Uterus (tissue), 4 donors: ENCODE data around the gene SRPK2. TPM values are rescaled to one million over a fixed set of nuclear protein-coding genes. Genes with fewer than 3 reads are reported as not detected.

Source experiments
- DNase-seq, 2 donors: peaks; one replicate each; pipeline ENCODE4 v3.0.0-alpha.2; 2019 to 2020
- H3K27ac ChIP-seq, 2 donors: fragments of 200-600 bp; sonication (generic); 1 replicate in 1 of 2; 2 replicates in 1 of 2; pipeline ENCODE4 v1.5.1; 2016 to 2018
- H3K27me3 ChIP-seq, 2 donors: fragments of 200-600 bp; sonication (generic); one replicate each; pipeline ENCODE4 v1.5.1; 2018 to 2019; ENCODE audit warnings: control low read depth in 1 of 2
- H3K36me3 ChIP-seq, 2 donors: fragments of 200-600 bp; sonication (generic); one replicate each; pipeline ENCODE4 v1.5.1; 2019; ENCODE audit warnings: control low read depth in 1 of 2
- H3K4me1 ChIP-seq, 2 donors: fragments of 200-600 bp; sonication (generic); one replicate each; pipeline ENCODE4 v1.5.1; 2018 to 2019; ENCODE audit warnings: control low read depth in 1 of 2
- H3K4me3 ChIP-seq, 2 donors: fragments of 200-600 bp; sonication (generic); 1 replicate in 1 of 2; 2 replicates in 1 of 2; pipeline ENCODE4 v1.5.1; 2018 to 2019; ENCODE audit warnings: mild to moderate bottlenecking in 1 of 2
- H3K9me3 ChIP-seq, 2 donors: fragments of 200-600 bp; sonication (generic); one replicate each; pipeline ENCODE4 v1.5.1; 2019; ENCODE audit warnings: control low read depth in 1 of 2
- POLR2A ChIP-seq, 2 donors: fragments of 450-650 bp; IDR thresholded peaks; one replicate each; pipeline ENCODE4 v1.6.1; 2016; ENCODE audit warnings: antibody characterized with exemption in 2 of 2, mild to moderate bottlenecking in 1 of 2, moderate library complexity in 1 of 2
- intact Hi-C: fragments of 100-400 bp; cut with DNase I; formaldehyde crosslinking; loops from one replicate; pipeline ENCODE4 v1.15.1; 2023; ENCODE audit warnings: low total_unique reads
- total RNA-seq, 4 donors: library from RNA; depleted of rRNA in 3 of 4; stranded (reverse); fragments of >200 nt in 3 of 4; gene quantifications; one replicate each; pipeline versions ENCODE4 v1.1.0 to v1.2.4, GENCODE V29; 2014 to 2023
- TF ChIP-seq, protein P1 (sequence below), 4 experiments: fragments of 200-600 bp in 2 of 4; fragments of 450-650 bp in 2 of 4; sonication (generic) in 2 of 4; IDR thresholded peaks; one replicate each; pipeline ENCODE4 v1.5.1; 2016 to 2019; ENCODE audit warnings: antibody characterized with exemption in 4 of 4, mild to moderate bottlenecking in 2 of 4, moderate library complexity in 1 of 4
- donor health status: DM: yes; HTN: yes; CAD: no.

SRPK2 gene
- total RNA-seq, 4 donors from 2014 or later = 40.0 to 129 (median 76.6) TPM

DNA sequence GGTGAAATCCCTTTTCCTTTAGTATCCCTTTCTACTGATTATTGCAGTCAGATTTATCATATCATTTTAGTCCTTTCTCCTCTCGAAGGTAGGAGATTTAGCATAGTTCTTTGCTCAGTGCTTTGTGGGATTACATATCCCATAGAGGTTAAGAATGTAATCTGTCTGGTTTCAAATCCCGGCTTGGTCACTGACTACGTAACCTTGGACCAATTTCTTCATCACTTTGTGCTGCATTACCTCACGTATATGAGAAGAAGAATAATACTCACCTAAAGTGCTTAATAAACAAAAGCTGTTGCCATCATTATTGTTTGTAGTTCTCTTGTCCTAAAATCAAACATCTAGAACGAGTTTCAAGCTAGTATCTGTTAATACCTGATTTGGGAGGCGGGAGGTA, 300.7 kb downstream of the SRPK2 start:
- H3K36me3 ChIP-seq = no peaks in the 10 kb centered on the region
- TF ChIP-seq POLR2A (IDR thresholded peaks at IDR 0.05) = no peak
- TF ChIP-seq, protein P1, sequence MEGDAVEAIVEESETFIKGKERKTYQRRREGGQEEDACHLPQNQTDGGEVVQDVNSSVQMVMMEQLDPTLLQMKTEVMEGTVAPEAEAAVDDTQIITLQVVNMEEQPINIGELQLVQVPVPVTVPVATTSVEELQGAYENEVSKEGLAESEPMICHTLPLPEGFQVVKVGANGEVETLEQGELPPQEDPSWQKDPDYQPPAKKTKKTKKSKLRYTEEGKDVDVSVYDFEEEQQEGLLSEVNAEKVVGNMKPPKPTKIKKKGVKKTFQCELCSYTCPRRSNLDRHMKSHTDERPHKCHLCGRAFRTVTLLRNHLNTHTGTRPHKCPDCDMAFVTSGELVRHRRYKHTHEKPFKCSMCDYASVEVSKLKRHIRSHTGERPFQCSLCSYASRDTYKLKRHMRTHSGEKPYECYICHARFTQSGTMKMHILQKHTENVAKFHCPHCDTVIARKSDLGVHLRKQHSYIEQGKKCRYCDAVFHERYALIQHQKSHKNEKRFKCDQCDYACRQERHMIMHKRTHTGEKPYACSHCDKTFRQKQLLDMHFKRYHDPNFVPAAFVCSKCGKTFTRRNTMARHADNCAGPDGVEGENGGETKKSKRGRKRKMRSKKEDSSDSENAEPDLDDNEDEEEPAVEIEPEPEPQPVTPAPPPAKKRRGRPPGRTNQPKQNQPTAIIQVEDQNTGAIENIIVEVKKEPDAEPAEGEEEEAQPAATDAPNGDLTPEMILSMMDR (IDR thresholded peaks at IDR 0.05) = no peak

DNA sequence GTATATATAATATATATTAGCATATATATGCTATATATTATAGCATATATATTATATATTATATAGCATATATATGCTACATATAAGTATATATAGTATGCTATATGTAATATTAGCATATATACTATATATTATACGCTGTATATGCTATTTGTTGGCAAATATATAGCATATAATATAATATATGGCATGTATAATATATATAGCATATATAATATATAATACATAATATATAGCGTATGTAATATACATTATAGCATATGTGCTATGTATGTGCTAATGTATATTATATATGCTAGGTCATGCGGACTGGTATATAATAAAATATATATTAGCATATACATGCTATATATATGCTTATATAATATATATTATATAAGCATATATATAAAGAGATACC, 301.9 kb downstream of the SRPK2 start:
- Histone ChIP-seq H3K27ac (no peak overlapping the region), H3K27me3 (no peaks in the 10 kb centered on the region), H3K4me1 (no peaks in the 10 kb centered on the region), H3K9me3 (no peaks in the 10 kb centered on the region), H3K36me3 (no peaks in the 10 kb centered on the region), H3K4me3 (no peak overlapping the region)
- intact Hi-C loops = no loop called here
- no peak for DNase-seq
- TF ChIP-seq POLR2A (IDR thresholded peaks at IDR 0.05) = no peak
- TF ChIP-seq, protein P1 (IDR thresholded peaks at IDR 0.05) = no peak

More for the DNA sequence above, 300.7 kb downstream of the SRPK2 start:
- Histone ChIP-seq H3K4me1 (no peaks in the 10 kb centered on the region), H3K27me3 (no peaks in the 10 kb centered on the region), H3K9me3 (no peaks in the 10 kb centered on the region), H3K4me3 (no peak overlapping the region), H3K27ac (no peak overlapping the region)
- DNase-seq = no peak
- intact Hi-C loops = no loop called here

DNA sequence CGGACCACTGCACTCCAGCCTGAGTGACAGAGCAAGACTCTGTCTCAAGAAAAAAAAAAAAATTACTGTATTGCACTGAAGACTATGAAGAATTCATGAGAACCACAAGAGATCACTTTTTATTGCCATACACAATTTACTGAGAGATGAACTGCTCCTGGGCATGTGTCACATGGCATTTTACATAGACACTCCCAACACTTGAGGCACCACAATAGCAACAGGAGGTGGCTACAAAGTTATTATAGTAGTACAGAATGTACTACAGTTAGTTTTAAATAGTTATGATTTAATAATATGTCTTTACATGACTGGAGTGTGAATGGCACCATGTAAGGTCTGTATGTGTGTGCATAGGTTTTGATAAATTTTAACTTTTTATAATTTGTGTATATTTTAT, 304.1 kb downstream of the SRPK2 start:
- intact Hi-C loops = no loop called here
- no peak overlapping the region for H3K4me3 ChIP-seq
- no peak overlapping the region for H3K27ac ChIP-seq
- no peak for DNase-seq
- H3K27me3 ChIP-seq = no peaks in the 10 kb centered on the region
- H3K9me3 ChIP-seq = no peaks in the 10 kb centered on the region
- no peaks in the 10 kb centered on the region for H3K36me3 ChIP-seq
- TF ChIP-seq POLR2A (IDR thresholded peaks at IDR 0.05) = no peak
- TF ChIP-seq, protein P1 (IDR thresholded peaks at IDR 0.05) = no peak
- H3K4me1 ChIP-seq = no peaks in the 10 kb centered on the region

DNA sequence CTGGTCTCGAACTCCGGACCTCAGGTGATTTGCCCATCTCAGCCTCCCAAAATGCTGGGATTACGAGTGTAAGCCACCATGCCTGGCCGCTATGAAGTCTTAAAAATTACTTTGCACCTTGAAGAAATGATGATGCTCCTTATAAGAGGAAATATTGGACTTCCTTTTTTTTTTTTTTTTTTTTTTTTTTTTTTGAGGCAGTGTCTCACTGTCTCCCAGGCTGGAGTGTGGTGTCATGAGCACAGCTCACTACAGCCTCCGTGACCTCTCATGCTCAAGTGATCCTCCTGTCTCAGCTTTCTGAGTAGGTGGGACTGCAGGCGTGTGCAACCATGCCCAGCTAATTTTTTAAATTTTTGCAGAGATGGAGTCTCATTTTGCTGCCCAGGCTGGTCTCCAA, 309.4 kb downstream of the SRPK2 start:
- intact Hi-C loops = no loop called here
- no peak overlapping the region for H3K27ac ChIP-seq
- H3K4me1 ChIP-seq = no peaks in the 10 kb centered on the region
- H3K4me3 ChIP-seq = no peak overlapping the region
- H3K27me3 ChIP-seq = no peaks in the 10 kb centered on the region
- no peaks in the 10 kb centered on the region for H3K36me3 ChIP-seq
- no peak for DNase-seq
- TF ChIP-seq, protein P1 (IDR thresholded peaks at IDR 0.05) = no peak
- no peak for TF ChIP-seq POLR2A (IDR thresholded peaks at IDR 0.05)
- no peaks in the 10 kb centered on the region for H3K9me3 ChIP-seq

DNA sequence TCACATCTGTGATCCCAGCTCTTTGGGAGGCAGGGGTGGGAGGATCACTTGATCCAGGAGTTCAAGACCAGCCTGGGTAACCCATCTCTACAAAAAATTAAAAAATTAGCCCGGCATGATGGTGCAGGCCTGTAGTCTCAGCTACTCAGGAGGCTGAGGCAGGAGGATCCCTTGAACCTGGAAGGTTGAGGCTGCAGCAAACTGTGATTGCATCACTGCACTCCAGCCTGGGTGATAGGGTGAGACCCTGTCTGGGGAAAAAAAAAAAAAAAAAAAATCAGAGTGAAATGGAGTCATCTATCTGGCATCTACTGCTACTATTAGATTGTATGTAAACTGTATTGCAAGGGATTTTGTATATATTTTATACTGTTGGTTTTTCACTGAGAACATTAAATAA, 315.6 kb downstream of the SRPK2 start:
- no peak overlapping the region for H3K27ac ChIP-seq
- intact Hi-C loops = no loop called here
- TF ChIP-seq POLR2A (IDR thresholded peaks at IDR 0.05) = no peak
- TF ChIP-seq, protein P1 (IDR thresholded peaks at IDR 0.05) = no peak
- no peaks in the 10 kb centered on the region for H3K27me3 ChIP-seq
- H3K4me3 ChIP-seq = no peak overlapping the region
- DNase-seq = no peak
- no peaks in the 10 kb centered on the region for H3K36me3 ChIP-seq
- no peaks in the 10 kb centered on the region for H3K9me3 ChIP-seq
- no peaks in the 10 kb centered on the region for H3K4me1 ChIP-seq
